Peyer's patch (tissue), 4 donors: Measurements from ENCODE around the gene DEPP1. TPM values are rescaled to one million over a fixed set of nuclear protein-coding genes. Genes with fewer than 3 reads are reported as not detected.

Source experiments
- DNase-seq, 3 donors: peaks; one replicate each; pipeline ENCODE4 v3.0.0-alpha.2; 2017 to 2019
- H3K27ac ChIP-seq, 4 donors: fragments of 200-600 bp; sonication (generic); one replicate each; pipeline ENCODE4 v1.5.1; 2016 to 2019
- H3K27me3 ChIP-seq, 2 donors: fragments of 200-600 bp; sonication (generic); one replicate each; pipeline ENCODE4 v1.5.1; 2019
- H3K36me3 ChIP-seq, 3 donors: fragments of 200-600 bp; sonication (generic); one replicate each; pipeline ENCODE4 v1.5.1; 2016 to 2019
- H3K4me1 ChIP-seq, 4 donors: fragments of 200-600 bp; sonication (generic); one replicate each; pipeline ENCODE4 v1.5.1; 2016 to 2019
- H3K4me3 ChIP-seq, 4 donors: fragments of 200-600 bp; sonication (generic); 1 replicate in 3 of 4; 2 replicates in 1 of 4; pipeline ENCODE4 v1.5.1; 2016 to 2019; ENCODE audit warnings: mild to moderate bottlenecking in 1 of 4
- H3K9me3 ChIP-seq, 4 donors: fragments of 200-600 bp; sonication (generic); one replicate each; pipeline ENCODE4 v1.5.1; 2016 to 2019; ENCODE audit warnings: mild to moderate bottlenecking in 1 of 4
- POLR2A ChIP-seq, 2 donors: fragments of 450-650 bp; IDR thresholded peaks; one replicate each; pipeline ENCODE4 v1.5.1; 2017; ENCODE audit warnings: antibody characterized with exemption in 2 of 2, mild to moderate bottlenecking in 2 of 2, moderate library complexity in 2 of 2
- total RNA-seq, 4 donors: library from RNA; depleted of rRNA; stranded (reverse); fragments of >200 nt; gene quantifications; one replicate each; pipeline ENCODE4 v1.1.0, GENCODE V29; 2016
- TF ChIP-seq, protein P1 (sequence below), 6 experiments: fragments of 450-650 bp in 4 of 6; fragments of 200-600 bp in 2 of 6; sonication (generic) in 1 of 6; IDR thresholded peaks; one replicate each; pipeline ENCODE4 v1.5.1; 2017 to 2019; ENCODE audit warnings: antibody characterized with exemption in 6 of 6, mild to moderate bottlenecking in 3 of 6, moderate library complexity in 1 of 6

Gene DEPP1
- total RNA-seq, 4 donors from 2014 or later, result 3.9 to 96.0 (median 49.8) TPM

DNA sequence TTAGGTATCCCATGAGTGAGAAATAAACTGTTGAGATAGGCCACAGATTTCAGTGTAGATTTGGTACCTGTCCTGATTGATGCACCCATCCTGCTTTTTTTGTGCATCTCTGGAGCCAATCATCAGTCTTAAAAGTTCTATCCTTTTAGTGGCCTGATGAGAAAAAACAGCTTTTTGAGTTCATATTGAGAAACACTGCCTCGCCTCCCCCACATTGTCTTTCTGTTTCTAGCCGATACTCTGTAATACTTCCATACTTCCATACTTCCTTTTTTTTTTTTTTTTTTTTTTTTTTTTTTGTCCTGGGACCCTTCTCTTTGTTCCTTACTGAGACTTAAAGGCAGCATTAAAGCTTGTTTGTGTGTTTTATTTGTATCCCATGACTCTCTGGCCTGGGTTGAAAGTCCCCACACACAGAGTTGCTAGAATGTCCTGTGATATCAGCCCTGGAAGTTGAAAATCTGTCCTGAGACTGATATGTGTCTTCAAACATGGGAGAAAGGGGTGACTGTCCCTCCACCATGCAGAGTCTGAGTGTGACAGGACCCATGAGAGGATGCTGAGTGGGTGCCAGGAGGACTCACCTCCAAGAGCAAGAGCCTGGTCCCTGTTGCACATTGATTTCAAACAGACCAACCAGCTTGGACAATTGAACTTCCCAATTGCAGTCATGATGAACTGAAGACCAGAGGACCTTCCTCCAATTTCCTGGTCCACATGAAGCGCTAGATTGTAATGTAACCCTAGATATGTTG, 27.8 kb upstream of the DEPP1 start:
- no peak for TF ChIP-seq POLR2A (IDR thresholded peaks at IDR 0.05)
- TF ChIP-seq, protein P1, sequence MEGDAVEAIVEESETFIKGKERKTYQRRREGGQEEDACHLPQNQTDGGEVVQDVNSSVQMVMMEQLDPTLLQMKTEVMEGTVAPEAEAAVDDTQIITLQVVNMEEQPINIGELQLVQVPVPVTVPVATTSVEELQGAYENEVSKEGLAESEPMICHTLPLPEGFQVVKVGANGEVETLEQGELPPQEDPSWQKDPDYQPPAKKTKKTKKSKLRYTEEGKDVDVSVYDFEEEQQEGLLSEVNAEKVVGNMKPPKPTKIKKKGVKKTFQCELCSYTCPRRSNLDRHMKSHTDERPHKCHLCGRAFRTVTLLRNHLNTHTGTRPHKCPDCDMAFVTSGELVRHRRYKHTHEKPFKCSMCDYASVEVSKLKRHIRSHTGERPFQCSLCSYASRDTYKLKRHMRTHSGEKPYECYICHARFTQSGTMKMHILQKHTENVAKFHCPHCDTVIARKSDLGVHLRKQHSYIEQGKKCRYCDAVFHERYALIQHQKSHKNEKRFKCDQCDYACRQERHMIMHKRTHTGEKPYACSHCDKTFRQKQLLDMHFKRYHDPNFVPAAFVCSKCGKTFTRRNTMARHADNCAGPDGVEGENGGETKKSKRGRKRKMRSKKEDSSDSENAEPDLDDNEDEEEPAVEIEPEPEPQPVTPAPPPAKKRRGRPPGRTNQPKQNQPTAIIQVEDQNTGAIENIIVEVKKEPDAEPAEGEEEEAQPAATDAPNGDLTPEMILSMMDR (IDR thresholded peaks at IDR 0.05), result no peak
- DNase-seq, result no peak
- Histone ChIP-seq H3K4me3 (no peak overlapping the region), H3K27ac (no peak overlapping the region), H3K4me1 (peaks cover 0 to 12% (median 3%) of the 10 kb centered on the region in 4 donors), H3K36me3 (peaks cover 0 to 10% (median 0%) of the 10 kb centered on the region in 3 donors), H3K27me3 (no peaks in the 10 kb centered on the region), H3K9me3 (no peaks in the 10 kb centered on the region)

DNA sequence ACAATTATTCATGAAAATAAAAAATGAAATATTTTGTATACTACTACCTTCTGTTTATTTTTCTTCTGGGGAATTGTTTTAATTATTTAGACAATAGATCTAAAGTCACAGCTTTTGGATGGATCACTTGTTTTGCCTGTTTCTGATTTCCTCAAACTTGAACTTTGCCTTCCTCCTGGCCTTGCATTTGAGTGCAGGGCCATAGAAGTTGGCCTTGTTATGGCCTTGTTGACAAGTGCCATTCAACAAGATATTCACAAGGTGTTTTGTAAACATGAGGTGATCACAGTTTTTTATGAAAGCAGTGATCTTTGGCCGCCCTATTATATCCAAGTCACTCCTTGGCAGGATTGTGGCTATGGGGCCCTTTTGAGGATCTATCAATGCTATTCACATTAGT, 26.7 kb upstream of the DEPP1 start:
- Histone ChIP-seq H3K27ac (no peak overlapping the region), H3K9me3 (no peaks in the 10 kb centered on the region), H3K36me3 (peaks cover 0 to 10% (median 0%) of the 10 kb centered on the region in 3 donors), H3K4me3 (no peak overlapping the region), H3K27me3 (no peaks in the 10 kb centered on the region), H3K4me1 (peaks cover 0 to 13% (median 4%) of the 10 kb centered on the region in 4 donors)
- no peak for DNase-seq
- no peak for TF ChIP-seq POLR2A (IDR thresholded peaks at IDR 0.05)
- TF ChIP-seq, protein P1 (IDR thresholded peaks at IDR 0.05), result no peak

DNA sequence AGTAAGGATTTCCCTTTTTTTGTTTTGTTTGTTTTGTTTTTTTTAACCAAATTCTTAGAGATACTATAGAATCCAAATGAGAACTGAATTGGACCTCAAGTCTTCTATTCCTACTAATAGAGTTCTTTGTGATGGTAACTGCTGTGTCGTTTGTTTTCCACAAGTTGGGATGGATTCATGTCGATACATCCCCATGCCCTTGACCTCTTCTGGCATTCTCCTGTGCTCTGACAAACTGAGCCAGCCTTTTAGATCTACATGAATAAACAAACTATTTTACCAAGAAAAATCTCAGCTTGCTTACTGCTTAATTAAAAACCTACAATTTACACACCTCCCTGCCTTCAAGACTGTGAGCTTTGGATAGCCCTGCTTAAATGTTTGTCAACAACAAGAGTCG, 26.1 kb upstream of the DEPP1 start:
- Histone ChIP-seq H3K36me3 (peaks cover 0 to 10% (median 0%) of the 10 kb centered on the region in 3 donors), H3K4me1 (peaks cover 0 to 20% (median 6%) of the 10 kb centered on the region in 4 donors), H3K27me3 (no peaks in the 10 kb centered on the region), H3K27ac (no peak overlapping the region), H3K9me3 (no peaks in the 10 kb centered on the region), H3K4me3 (no peak overlapping the region)
- no peak for DNase-seq
- TF ChIP-seq, protein P1 (IDR thresholded peaks at IDR 0.05), result no peak

DNA sequence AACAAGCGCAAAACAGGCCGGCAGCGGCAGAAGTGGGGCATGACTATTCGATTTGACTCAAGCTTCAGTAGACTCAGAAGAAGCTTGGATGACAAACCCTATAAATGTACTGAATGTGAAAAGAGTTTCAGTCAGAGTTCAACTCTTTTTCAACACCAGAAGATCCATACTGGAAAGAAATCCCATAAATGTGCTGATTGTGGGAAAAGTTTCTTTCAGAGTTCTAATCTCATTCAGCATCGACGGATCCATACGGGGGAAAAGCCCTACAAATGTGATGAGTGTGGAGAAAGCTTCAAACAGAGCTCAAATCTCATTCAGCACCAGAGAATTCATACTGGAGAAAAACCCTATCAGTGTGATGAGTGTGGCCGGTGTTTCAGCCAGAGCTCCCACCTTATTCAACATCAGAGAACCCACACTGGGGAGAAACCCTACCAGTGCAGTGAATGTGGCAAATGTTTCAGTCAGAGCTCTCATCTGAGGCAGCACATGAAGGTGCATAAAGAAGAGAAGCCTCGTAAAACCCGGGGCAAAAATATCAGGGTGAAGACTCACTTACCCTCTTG, 24.9 kb upstream of the DEPP1 start:
- DNase-seq, result no peak
- Histone ChIP-seq H3K4me3 (no peak overlapping the region), H3K36me3 (peaks cover 0 to 10% (median 0%) of the 10 kb centered on the region in 3 donors), H3K4me1 (peaks cover 0 to 22% (median 6%) of the 10 kb centered on the region in 4 donors), H3K27me3 (no peaks in the 10 kb centered on the region), H3K9me3 (no peaks in the 10 kb centered on the region), H3K27ac (no peak overlapping the region)
- TF ChIP-seq POLR2A (IDR thresholded peaks at IDR 0.05), result no peak
- TF ChIP-seq, protein P1 (IDR thresholded peaks at IDR 0.05), result no peak

DNA sequence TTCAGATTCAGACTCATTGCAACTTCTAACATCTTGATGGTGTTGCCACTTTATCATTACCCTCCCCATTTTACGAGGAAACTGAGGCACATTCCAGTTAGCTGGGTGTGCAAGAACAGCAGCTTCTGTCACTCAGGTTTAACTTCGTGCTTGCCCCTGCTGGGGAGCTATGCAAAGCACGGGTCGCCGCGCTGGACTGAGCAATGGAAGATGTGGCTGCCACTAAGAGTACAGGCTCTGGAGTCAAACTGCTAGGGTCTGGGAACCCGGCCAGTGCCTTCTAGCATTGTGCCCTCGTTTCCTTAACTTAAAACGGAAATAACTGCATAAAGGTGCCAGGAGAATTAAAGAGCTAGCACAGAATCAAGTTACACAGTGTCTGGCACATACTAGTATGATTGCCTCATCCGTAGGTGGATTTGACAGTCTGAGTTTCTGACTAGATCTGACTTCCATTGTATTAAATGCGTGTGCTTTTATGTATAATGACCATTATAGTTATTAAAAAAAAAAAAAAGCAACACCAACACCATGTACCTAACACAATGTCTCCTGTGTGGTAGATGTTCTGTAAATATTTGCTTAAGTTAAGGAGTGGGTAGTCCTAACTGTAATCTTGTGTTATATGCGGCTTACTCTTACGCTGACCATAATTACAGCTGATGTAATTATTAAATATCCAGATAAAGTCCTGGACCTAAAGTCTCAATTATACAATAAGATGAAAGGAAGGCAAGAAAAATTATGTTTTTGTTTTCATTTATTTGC, 23.0 kb upstream of the DEPP1 start:
- Histone ChIP-seq H3K4me1 (peaks cover 0 to 28% (median 6%) of the 10 kb centered on the region in 4 donors), H3K9me3 (no peaks in the 10 kb centered on the region), H3K27me3 (no peaks in the 10 kb centered on the region), H3K27ac (peak overlapping the region; percentile 82 to 96 (median 94)), H3K36me3 (peaks cover 0 to 10% (median 0%) of the 10 kb centered on the region in 3 donors), H3K4me3 (peak overlapping the region; percentile 42 to 76 (median 66))
- no peak for TF ChIP-seq POLR2A (IDR thresholded peaks at IDR 0.05)
- TF ChIP-seq, protein P1 (IDR thresholded peaks at IDR 0.05), result peak in 4 of 6 experiments; percentile 3 to 38 (median 30)
- DNase-seq, result peak; percentile 66 to 74 (median 70)
